Panc1 (cell line): ENCODE measurements around the gene MYRIP. TPM values are rescaled to one million over a fixed set of nuclear protein-coding genes. Genes with fewer than 3 reads are reported as not detected.

Source experiments
- ATAC-seq: fragments of 200-7000 bp; cut with Tn5 transposase; 2 replicates; pipeline ENCODE4 v1.9.1; 2020; ENCODE audit warnings: mild to moderate bottlenecking, moderate library complexity
- BruUV-seq: library from RNA; stranded (reverse); fragments of 400-500 nt; replicated peaks from 2 replicates; lab custom pipeline; 2021; lab: Mats Ljungman, UMichigan
- CTCF ChIA-PET: fragments of 300-600 bp; sonication (Branson Sonifier 250); formaldehyde crosslinking; loops from one replicate; lab custom pipeline; 2022; ENCODE audit warnings: antibody characterized with exemption; lab: Charles Lee
- POLR2A ChIA-PET: fragments of 300-600 bp; sonication (Branson Sonifier 250); formaldehyde crosslinking; loops from one replicate; lab custom pipeline; 2022; ENCODE audit warnings: antibody characterized with exemption; lab: Charles Lee
- DNase-seq: peaks from one replicate; pipeline ENCODE4 v3.0.0-alpha.2; 2010; ENCODE audit warnings: low read depth, low spot score
- H3K27ac ChIP-seq: 2 replicates; pipeline ENCODE4 v1.5.1; 2011; ENCODE audit warnings: mild to moderate bottlenecking, low read length, inconsistent platforms
- H3K27me3 ChIP-seq: fragments of 200-500 bp; sonication (Bioruptor generic); 2 replicates; pipeline ENCODE4 v1.6.0; 2014; ENCODE audit warnings: low read length, inconsistent platforms; ENCODE audit not compliant: control insufficient read depth, insufficient read depth
- H3K36me3 ChIP-seq: fragments of 200-500 bp; sonication (Bioruptor generic); 2 replicates; pipeline ENCODE4 v1.5.1; 2014; ENCODE audit warnings: inconsistent platforms, mild to moderate bottlenecking, low read length, moderate library complexity; ENCODE audit not compliant: control insufficient read depth, insufficient read depth
- H3K4me1 ChIP-seq: 2 replicates; pipeline ENCODE4 v1.5.1; 2011; ENCODE audit warnings: inconsistent platforms, mild to moderate bottlenecking, low read length, moderate library complexity; ENCODE audit not compliant: control insufficient read depth, insufficient read depth
- H3K4me3 ChIP-seq, 2 experiments: 2 replicates each; pipeline ENCODE4 v1.5.1; 2011 to 2012; ENCODE audit warnings: low read depth in 2 of 2, low read length in 2 of 2, mild to moderate bottlenecking in 2 of 2, inconsistent platforms in 1 of 2, moderate library complexity in 1 of 2
- H3K9me3 ChIP-seq: fragments of 200-500 bp; sonication (Bioruptor generic); 2 replicates; pipeline ENCODE4 v1.5.1; 2014; ENCODE audit warnings: low read depth, mild to moderate bottlenecking, inconsistent platforms, low read length, moderate library complexity; ENCODE audit not compliant: control insufficient read depth, insufficient read depth
- CTCF ChIP-seq: fragments of 450-650 bp; IDR thresholded peaks from 2 replicates; pipeline ENCODE4 v1.5.1; 2017; ENCODE audit warnings: mild to moderate bottlenecking
- POLR2AphosphoS5 ChIP-seq: IDR thresholded peaks from 2 replicates; pipeline ENCODE4 v1.6.1; 2012; ENCODE audit warnings: mild to moderate bottlenecking, low read depth, low read length, moderate library complexity
- SIN3A ChIP-seq: IDR thresholded peaks from 2 replicates; pipeline ENCODE4 v1.6.1; 2012; ENCODE audit warnings: low read depth, mild to moderate bottlenecking, low read length, moderate library complexity, borderline replicate concordance; ENCODE audit not compliant: insufficient read depth
- TCF7L2 ChIP-seq: IDR thresholded peaks from 2 replicates; pipeline ENCODE4 v1.6.1; 2011; ENCODE audit warnings: mild to moderate bottlenecking, low read depth, low read length, inconsistent platforms
- in situ Hi-C: cut with HindIII; loops from 2 replicates; pipeline ENCODE4 v1.10.0; 2016; ENCODE audit warnings: low sequenced_read_pairs, low pct_unique_long_range_greater_than_20kb
- intact Hi-C: fragments of 100-400 bp; cut with micrococcal nuclease; formaldehyde crosslinking; loops from one replicate; pipeline ENCODE4 v1.10.0; 2022; ENCODE audit not compliant: unreplicated experiment
- total RNA-seq: library from RNA; stranded (reverse); gene quantifications from one replicate; pipeline ENCODE4 v1.2.1, GENCODE V29; 2021; ENCODE audit not compliant: unreplicated experiment
- TF ChIP-seq, protein P1 (sequence below), 2 experiments: IDR thresholded peaks; 2 replicates each; pipeline ENCODE4 v1.6.1; 2011 to 2012; ENCODE audit warnings: low read depth in 2 of 2, control low read depth in 1 of 2, low read length in 1 of 2, mild to moderate bottlenecking in 1 of 2, moderate library complexity in 1 of 2; ENCODE audit not compliant: insufficient read depth in 1 of 2

MYRIP gene
- total RNA-seq, 1 experiment from 2014 or later: 0.59 TPM

DNA sequence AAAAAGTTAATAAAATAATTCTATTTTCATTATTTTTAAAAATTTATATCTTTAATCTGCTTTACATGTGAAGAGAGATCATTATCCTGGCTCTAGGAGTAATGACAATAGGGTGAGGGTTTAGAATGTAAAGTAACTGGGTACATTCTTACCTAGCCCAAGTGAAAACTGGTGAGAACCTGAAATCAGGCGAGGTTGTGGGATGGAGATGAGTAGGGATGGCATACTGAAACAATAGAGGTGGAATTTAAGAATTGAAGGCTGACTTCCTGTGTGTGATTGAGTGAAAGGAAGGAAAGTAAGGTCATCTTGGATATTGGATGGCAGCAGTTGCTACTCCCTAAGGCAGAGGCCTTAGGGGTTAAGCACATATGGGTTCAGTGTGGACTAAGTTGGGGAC, 82.7 kb downstream of the MYRIP start:
- POLR2A ChIA-PET: no interaction called here
- ATAC-seq (no peak), DNase-seq (no peak)
- TF ChIP-seq, protein P1, sequence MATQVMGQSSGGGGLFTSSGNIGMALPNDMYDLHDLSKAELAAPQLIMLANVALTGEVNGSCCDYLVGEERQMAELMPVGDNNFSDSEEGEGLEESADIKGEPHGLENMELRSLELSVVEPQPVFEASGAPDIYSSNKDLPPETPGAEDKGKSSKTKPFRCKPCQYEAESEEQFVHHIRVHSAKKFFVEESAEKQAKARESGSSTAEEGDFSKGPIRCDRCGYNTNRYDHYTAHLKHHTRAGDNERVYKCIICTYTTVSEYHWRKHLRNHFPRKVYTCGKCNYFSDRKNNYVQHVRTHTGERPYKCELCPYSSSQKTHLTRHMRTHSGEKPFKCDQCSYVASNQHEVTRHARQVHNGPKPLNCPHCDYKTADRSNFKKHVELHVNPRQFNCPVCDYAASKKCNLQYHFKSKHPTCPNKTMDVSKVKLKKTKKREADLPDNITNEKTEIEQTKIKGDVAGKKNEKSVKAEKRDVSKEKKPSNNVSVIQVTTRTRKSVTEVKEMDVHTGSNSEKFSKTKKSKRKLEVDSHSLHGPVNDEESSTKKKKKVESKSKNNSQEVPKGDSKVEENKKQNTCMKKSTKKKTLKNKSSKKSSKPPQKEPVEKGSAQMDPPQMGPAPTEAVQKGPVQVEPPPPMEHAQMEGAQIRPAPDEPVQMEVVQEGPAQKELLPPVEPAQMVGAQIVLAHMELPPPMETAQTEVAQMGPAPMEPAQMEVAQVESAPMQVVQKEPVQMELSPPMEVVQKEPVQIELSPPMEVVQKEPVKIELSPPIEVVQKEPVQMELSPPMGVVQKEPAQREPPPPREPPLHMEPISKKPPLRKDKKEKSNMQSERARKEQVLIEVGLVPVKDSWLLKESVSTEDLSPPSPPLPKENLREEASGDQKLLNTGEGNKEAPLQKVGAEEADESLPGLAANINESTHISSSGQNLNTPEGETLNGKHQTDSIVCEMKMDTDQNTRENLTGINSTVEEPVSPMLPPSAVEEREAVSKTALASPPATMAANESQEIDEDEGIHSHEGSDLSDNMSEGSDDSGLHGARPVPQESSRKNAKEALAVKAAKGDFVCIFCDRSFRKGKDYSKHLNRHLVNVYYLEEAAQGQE (IDR thresholded peaks at IDR 0.05; ENCODE audit: insufficient read depth in 1 of 2, low read depth in 2 of 2, low read length in 1 of 2): no peak
- TF ChIP-seq SIN3A (no peak), POLR2AphosphoS5 (no peak), CTCF (no peak), TCF7L2 (no peak)
- Histone ChIP-seq H3K4me3 (no peak overlapping the region), H3K4me1 (no peaks in the 10 kb centered on the region), H3K27me3 (no peaks in the 10 kb centered on the region), H3K27ac (no peak overlapping the region), H3K36me3 (no peaks in the 10 kb centered on the region), H3K9me3 (no peaks in the 10 kb centered on the region)
- CTCF ChIA-PET: no interaction called here
- BruUV-seq: no TSS peak
- in situ Hi-C loops: no loop called here
- intact Hi-C loops: no loop called here

DNA sequence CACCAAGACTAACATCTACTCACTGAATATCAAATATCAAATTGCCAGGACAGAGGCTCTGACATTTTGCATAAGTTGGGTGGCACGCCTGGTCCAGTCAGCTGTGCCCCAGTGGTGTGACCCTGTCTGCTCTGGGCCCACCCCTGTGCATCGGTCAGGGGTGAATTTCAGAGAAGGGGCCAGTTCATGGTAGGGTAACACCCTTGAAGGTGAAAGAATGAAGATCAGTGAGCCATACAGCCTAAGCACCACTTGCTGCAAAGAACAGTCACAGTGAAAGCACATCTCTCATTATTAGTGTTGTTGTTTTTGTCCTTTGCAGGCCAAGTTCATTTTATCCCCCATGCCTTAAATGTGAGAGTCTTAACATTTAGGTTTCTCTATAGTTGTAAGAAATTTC, 86.8 kb downstream of the MYRIP start:
- no peaks in the 10 kb centered on the region for H3K36me3 ChIP-seq
- TF ChIP-seq, protein P1 (IDR thresholded peaks at IDR 0.05; ENCODE audit: insufficient read depth in 1 of 2, low read depth in 2 of 2, low read length in 1 of 2): no peak
- TF ChIP-seq TCF7L2 (no peak), SIN3A (no peak), POLR2AphosphoS5 (no peak), CTCF (no peak)
- BruUV-seq: no TSS peak
- no peak overlapping the region for H3K4me3 ChIP-seq
- CTCF ChIA-PET: no interaction called here
- POLR2A ChIA-PET: no interaction called here
- no peaks in the 10 kb centered on the region for H3K27me3 ChIP-seq
- in situ Hi-C loops: no loop called here
- intact Hi-C loops: no loop called here
- no peaks in the 10 kb centered on the region for H3K9me3 ChIP-seq
- H3K4me1 ChIP-seq: no peaks in the 10 kb centered on the region
- no peak for DNase-seq
- no peak overlapping the region for H3K27ac ChIP-seq
- no peak for ATAC-seq
